RKO (cell line): ENCODE results near the gene RGS13.

ENCODE experiments used
- DNase-seq: peaks from one replicate; pipeline ENCODE4 v3.0.0-alpha.2; 2016; ENCODE audit warnings: low spot score

RGS13 gene, protein sequence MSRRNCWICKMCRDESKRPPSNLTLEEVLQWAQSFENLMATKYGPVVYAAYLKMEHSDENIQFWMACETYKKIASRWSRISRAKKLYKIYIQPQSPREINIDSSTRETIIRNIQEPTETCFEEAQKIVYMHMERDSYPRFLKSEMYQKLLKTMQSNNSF

DNA sequence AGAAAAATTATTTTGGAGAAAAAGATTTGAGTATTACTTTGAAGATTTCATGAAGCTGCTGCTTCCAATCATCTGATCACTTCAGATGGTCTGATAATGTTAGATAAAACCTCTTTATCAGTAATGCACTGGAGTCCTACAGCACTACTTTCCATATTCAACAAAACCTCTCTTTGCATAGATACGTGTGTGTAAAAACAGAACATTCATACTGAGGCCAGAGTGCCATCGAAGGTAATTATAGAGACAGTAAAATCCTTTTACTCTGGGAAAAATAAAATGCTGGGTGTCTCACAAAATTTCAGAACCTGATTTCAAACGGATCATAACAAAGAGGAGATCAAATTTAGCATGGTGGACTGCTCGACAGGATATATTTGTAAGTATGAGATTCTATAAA lies at the start of gene RGS13:
TSS of gene RGS13 (plus strand) at position 209 of the 400 bp plus-strand sequence. CDS start 8,188 bp downstream, outside the sequence.
- no peak for DNase-seq

DNA sequence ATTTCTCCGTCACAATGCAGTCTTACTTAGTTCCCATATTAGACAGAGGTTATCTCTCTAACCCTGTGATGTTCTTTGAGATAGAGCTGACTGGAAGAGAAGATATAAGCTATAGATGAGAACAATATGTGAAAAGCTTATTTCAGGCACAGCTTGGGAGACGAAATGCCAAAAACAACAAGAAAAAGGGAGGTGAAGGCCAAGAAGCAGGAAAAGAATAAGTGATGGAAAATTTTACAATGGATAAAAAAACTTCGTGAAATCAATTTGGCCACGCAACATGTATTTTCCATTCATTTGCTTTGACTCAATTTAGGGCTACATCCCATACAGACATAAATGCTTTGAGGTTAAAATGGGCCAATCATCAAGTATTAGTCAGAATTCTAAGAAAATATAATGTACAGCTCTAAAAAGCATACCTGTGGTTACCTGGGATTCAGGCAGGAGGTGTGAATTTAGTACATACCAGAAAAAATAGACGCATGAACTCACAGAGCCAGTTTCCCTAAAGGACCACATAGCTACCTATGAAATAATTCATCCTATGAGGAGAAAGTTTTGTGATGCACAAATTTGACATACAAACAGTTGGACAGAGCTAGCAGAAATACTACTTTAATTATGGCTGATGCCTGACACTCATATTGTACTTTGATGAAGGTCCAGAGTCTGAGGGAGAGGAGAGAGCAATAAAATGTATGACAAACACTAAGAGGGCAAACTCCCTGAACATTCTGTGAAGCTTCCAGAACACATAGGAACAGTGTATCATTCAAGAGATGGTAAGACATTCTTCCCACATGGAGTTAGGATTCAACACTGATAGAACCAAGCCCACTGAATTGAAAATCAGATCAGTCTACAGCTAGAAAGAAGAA lies 48.3 kb upstream of the RGS13 start:
- DNase-seq = no peak

DNA sequence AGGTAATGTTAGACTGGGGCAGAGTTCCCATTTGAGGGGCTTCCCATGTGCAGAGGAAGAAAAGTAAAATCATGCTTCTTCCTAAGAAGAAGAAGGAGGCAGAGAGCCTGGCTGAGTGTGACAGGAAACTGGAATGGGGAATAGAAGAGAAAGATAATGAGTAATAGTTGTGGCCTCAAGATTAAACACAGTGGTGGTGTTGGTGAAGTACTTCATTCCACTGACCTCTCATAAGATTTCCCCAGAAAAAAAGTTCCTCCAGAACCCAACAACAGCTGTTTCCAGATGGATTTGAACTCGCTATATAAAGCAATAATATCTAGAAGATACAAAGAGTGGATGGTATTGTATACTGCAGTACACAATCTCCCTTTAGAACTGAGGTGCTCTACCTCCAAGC lies 47.4 kb upstream of the RGS13 start:
- no peak for DNase-seq

DNA sequence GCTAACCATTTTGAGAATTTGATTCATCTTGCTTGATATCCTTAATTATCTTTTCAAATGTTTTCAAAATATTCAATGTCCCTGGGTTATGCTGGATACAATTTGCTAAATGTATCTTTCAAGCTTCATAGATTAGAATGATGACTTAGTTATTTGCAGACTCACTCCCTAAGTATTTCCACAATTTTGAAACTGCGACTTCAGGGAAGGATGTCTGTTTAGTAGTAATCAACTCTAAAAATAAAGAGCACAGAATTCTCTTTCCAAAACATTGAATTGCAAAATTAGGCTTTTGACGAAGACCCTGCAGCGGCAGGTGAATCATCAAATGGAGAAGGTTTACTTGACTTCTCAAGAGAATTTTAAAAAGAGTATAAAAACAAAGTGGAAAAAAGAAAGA lies 46.1 kb upstream of the RGS13 start:
- no peak for DNase-seq

DNA sequence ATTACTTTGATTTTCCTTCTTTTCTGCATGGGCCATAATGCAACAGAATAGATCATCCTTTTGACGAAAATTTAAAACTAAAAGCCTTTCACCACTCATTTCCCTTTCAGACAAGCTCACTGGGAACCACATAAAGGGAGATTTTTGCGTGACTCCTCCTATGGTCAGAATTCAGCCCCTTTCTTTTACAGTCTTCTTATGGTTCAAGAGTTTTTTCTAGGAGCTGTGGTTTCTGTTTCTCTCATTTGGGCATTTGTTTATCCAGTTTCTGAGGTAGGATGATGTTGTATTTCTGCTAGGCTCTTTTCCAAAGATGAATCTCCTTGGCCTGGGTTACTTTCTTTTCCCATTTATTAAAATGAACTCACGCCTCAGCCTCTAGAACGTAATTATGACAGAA lies 43.4 kb upstream of the RGS13 start:
- DNase-seq = no peak

DNA sequence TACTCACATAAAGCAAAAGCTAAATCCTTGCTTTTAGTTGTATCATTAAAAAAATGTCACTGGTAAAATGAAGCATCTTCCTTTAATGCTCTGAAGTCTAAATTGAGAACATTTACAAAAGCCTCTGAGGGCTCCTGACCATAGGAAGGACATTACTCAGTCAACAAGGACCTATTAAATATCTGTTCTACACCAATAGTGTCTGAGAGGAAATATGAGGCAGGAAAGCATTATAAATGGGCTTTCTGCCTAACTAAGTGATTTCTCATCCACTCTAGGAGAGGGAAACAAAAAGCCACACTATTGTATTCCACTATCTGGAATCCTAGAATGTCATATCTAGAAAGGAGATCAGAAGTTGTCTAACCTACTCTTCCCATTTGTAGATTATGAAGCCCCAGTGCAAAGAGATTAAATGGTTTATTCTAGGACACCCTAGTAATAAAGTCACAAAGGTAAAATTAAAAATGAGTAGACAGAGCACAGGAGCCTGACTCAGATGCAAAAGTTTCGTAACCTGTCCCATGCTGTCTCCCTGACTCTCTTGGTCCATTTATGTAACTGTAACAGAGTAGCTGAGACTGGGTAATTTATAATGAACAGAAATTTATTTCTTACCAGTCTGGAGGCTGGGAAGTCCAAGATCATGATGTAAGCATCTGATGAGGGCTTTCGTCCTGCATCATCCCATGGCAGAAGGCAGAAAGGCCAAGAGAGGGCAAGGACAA lies 42.8 kb upstream of the RGS13 start:
- no peak for DNase-seq

DNA sequence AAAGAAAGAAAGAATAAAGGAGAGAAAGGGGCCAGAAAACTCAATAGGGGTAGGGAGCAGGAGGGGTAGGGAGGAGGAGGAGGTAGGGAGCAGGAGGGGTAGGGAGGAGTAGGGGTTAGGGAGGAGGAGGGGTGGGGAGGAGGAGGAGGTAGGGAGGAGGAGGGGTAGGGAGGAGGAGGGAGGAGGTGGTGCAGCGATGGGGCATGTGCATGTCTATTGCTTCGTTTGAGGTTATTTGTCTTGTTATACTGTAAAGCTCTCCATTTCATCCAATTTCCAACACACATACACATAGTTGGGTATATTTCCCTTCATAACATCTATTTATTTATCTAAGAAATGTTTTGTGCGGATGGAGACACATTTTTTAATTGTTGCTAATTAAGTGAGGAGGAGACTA lies 40.6 kb upstream of the RGS13 start:
- DNase-seq = no peak

DNA sequence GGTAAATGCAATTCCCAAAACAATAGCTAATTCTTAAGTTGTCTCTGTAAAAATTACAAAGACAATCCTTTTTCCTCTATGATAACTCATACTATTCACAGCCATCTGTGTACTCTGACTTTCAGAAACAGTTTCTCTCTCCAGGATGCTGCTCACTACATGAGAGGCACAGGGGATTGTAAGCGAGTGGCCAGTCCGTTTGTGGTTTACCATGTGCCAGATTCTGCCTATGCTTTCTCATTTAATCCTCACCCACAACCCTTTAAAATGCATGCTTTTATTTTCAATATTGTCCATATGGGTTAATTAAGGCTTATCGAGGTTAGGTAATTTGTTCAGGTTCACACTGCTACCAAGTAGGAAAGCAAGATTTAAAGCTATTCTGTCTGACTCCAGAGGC lies 37.4 kb upstream of the RGS13 start:
- no peak for DNase-seq

DNA sequence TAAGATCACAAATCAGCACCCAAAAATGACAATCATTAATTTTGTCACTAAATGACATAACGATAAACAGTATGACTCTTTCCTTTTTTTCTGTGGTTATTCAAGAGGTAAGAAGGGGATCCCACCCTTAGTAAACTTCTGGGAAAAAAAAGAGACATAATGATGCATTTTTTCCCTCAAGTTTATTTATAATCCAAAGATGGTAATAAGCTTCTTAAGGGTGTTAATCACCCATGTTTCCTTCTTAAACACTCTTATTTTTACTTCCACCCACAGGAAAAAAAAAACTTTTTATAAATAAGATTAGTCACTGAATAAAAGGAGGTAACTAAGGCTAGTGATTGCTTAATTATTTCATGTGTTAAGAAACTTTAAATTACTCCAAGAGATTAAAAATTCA lies 35.7 kb upstream of the RGS13 start:
- no peak for DNase-seq

DNA sequence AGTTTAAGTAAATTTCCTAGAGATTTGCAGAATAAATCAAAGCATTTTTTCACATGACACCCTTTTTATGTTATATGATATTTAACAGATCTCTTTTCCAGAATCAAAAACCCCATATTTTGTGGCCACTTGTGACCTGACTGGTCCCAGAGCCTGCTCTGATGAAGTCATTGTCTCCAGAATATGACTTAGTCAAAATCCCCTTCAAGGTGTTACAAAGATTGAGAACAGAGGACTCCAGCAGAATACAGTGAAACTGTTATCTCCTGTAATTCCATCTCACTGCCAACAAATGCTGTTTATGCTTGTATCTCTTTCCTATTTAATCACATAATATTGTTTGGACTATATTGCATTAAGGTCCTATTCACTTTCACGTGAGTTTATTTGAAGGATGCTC lies 34.8 kb upstream of the RGS13 start:
- DNase-seq = no peak

DNA sequence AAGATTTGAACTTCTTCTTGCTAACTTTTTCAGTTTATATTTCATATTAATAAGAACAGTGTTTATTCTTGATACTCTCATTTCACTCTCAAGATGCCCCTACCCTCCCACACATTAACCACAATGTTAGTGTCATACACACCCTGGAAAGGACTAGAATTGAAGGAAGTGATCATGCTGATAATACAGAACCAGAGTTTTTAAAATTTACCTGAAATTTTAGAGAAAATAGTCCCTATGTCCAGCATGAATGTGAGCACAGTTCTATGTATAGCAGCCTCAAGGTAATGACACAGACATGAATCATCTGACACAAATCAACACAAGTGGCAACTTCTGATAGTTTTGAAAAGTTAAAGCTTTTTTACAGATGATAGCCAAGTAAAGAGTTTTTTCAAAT lies 34.4 kb upstream of the RGS13 start:
- DNase-seq = peak; percentile 41

DNA sequence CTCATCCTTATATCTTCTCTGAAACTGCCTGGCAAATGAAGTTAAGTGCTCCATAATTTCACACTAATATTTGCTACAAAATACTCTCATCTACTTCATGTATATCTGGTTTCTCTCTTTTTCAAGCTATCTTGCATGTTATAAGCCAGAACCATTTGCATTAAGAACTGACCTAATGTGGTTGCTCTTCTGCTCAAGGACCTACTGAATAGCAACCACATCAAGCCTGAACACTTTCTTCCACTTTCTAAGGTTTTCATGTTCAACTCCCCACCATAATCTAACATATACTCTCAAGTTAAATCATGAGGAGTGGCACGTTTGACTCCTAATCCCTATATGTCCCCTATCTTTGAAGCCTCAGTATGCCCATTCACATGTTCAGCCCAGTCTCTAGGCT lies 33.2 kb upstream of the RGS13 start:
- no peak for DNase-seq

DNA sequence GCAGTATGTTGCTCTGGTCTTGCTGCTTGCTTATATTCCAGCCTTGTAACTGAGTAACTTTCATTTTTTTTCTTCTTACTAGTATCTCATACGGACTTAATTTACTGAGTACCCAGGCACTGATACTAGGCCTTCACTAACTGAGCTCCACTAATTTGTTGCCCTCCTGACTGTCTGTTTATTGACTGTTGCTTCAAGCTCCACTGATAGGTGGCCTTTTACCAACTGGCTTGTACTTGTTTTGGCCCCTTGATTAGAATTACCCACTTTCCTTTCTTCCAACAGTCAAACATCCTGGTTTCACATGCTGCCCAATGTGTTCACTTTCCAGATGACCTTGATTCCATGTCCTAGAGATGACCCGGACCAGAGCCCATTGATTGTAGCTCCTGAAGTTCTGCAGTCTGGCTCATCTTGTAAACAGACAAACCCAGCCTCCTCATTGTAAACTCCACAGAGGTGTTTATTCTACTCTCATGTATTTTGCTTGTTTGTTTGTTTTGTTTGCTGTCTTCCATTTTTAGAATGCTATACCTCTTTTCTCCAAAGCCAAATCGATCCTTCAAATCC lies 32.6 kb upstream of the RGS13 start:
- no peak for DNase-seq

DNA sequence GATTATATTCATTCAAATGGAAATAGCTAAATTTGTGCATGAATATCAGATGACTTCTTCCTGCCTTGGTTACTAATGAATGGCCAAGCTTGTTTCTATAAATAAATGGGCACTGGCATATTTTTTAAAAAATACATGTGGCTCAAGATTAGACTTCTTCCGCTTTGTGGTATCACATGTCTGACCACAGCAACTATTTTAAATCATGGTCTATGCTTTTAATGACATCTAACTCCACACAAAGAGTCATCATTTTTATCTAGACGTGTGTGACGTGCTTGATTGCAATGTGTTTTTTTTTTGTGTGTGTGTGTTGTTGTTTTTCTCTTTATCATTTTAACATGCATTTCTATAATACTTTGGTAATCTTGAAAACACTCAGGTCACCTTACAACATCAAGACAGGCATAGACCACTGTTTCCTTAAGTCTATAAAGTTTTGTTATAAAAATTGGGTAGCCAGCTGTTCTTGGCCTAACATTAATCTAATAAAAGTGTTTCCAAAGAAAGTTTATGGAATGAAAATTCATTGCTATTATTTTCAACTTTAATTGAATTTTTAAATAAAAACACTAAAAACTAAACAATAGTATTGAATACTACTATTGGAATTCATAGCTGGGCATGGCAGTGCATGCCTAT lies 30.8 kb upstream of the RGS13 start:
- DNase-seq = no peak

DNA sequence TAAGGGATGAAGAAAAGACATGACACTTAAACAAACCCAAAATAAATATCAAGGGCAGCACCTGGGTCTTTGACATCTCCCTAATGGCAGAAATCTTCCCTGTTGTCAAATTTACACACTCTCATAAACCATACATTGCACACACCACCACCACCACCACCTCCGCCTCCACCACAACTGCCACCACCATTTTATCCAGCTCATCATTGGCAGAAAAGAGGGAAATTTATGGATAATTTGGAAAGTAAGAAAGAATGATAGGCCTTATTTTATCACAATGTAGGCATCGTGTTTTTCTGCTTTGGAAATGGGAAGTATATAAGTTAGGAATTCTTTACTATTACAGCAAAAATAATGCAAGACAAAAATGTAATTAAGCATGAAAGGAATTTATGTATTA lies 27.3 kb upstream of the RGS13 start:
- DNase-seq = no peak

DNA sequence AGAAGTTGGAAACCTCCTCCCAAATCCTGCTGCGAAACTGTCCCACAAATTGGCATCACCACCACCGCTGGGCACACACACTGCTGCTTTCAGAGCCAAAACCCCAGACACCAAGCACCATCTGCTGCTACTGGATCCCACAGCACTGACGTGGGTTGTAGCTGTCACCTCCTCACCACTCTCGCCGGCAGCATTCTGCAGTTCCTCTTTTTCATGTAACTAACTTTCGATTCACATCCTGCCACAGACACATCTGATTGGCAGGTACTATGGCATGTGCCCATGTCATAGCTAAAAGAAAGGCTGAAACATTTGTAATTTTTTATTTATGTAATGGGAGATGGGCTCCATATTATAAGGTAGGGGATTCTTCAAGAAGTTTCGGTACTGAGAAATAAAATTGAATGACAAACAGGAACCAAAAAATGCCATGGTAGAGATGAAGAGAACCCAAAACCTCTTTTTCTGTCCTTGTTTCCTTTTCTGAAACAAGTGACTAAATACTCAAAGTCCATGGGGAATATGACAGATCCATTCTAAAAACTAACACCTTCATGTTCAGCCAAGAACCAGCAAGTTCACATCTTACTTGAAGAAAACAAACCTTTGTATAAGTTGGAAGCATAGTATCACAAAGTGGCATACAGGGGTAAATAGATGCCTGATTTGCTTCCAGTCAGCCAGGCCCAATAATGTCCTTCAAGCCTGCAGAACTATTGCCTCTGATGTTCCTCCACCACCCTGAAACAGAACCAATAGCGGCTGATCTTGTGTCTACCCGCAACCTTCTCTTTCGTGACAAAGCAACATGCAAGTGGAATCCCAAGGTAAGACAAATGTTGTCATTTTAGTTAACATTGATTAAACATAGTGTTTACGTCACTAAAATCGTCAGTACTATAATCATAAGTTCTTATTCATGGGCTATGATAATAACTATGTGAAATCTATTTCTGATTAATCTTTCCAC lies 26.6 kb upstream of the RGS13 start:
- DNase-seq = no peak

DNA sequence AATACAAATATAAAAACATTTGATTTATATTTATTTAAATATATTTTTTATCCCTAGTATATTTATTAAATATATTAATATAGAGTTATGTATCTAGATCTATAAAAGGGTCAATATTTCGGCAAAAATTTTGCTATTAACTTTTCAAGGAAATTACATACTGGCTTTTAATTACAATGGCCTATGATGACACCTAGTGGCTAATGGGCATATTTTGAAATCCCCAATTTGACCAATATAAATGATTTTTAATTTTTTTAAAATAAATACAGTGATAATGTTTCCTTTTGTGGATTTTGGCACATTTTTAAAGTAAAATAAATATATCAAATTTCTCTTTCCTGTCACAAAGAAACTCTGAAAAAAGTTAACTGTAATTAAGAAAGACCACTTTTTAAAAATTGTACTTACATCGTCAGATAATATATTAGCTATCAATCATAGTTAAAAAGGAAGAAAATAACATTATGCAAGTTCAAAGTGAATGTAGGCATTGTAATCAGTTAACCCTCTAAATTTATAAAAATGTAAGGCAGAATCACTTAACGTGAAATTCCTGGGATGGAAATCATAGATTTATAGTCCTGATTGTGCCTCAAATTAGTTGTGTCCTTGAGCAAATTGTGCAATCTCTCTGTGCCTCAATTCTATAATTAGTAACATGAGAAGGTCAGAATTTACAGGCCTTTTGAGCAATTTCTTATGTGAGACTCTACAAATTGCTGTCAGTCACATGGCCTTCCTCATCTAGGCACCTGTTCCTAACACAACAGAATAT lies 25.6 kb upstream of the RGS13 start:
- DNase-seq = peak; percentile 51

DNA sequence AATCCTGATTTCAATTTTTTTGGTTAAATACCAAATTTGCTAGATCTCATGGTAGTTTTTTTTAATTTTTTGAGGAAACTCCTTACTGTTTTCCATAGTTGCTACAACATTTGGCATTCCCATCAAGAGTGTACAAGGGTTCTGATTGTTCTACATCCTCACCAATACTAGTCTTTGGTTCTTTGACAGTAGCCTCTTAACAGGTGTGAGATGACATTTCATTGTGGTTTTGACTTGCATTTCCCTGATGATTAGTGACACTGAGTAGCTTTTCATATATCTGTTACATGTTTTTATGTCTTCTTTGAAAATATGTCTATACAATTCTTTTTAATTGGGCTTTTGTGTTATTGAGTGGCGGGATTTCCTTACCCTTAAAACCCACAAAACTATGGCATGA lies 20.9 kb upstream of the RGS13 start:
- DNase-seq = no peak

DNA sequence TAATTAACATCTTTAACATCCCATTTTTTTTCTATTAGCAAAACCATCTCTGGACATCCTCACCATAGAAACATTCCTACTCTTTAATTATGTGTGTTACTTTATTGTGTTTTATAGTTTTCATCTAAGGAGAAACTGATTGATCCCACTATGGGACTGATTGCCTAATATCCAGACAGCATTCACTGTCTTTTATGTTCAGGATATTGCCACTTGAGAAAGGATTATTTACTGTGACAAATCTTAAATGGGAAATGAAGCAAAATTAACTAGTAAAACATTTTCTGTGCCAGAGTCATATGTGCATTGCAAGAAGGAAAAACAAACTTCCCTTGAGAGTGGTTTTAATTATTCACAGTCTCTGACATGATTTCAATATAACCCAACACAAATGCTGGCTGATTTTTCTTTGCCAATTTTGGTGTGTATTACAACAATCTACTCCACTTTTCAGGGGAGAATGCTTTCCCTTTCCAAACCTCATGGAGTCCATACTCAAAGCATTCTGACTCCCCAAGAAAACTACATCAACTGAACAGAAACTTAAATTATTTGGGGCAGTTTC lies 15.8 kb upstream of the RGS13 start:
- no peak for DNase-seq
